ENCODE results near the gene ANO1.

Gene ANO1

GRCh38 chr11:70074746-70075145 is 3.4 kb upstream of the ANO1 start:
- DNase-seq, result no peak

GRCh38 chr11:70075836-70076235 is 2.3 kb upstream of the ANO1 start:
- DNase-seq, result peak; percentile 26

- peak; percentile 34 for DNase-seq
These were observed 1.6 kb upstream of the ANO1 start for GRCh38 chr11:70076461-70076931.

- DNase-seq, result peak; percentile 48
These were observed 564 bp upstream of the ANO1 start for GRCh38 chr11:70077411-70078094.

GRCh38 chr11:70078781-70079616 is 882 bp downstream of the ANO1 start:
- DNase-seq, result no peak

GRCh38 chr11:70079691-70080090 is 1.6 kb downstream of the ANO1 start:
- DNase-seq, result no peak

- DNase-seq, result no peak
These were observed 2.6 kb downstream of the ANO1 start for GRCh38 chr11:70080763-70081162.

- no peak for DNase-seq
These were observed 4.7 kb downstream of the ANO1 start for GRCh38 chr11:70082829-70083228.

- no peak for DNase-seq
These were observed 6.2 kb downstream of the ANO1 start for GRCh38 chr11:70084046-70084984.

- DNase-seq, result no peak
These were observed 8.0 kb downstream of the ANO1 start for GRCh38 chr11:70085815-70086769.

GRCh38 chr11:70087446-70088167 is 9.5 kb downstream of the ANO1 start:
- DNase-seq, result no peak

GRCh38 chr11:70088735-70089250 is 10.7 kb downstream of the ANO1 start:
- DNase-seq, result no peak

- no peak for DNase-seq
These were observed 11.5 kb downstream of the ANO1 start for GRCh38 chr11:70089631-70090030.

GRCh38 chr11:70090961-70091381 is 12.9 kb downstream of the ANO1 start:
- no peak for DNase-seq

GRCh38 chr11:70091638-70092037 is 13.5 kb downstream of the ANO1 start:
- DNase-seq, result no peak

GRCh38 chr11:70092959-70093715 is 15.0 kb downstream of the ANO1 start:
- no peak for DNase-seq

GRCh38 chr11:70095541-70096252 is 17.6 kb downstream of the ANO1 start:
- DNase-seq, result no peak

- no peak for DNase-seq
These were observed 19.9 kb downstream of the ANO1 start for GRCh38 chr11:70097783-70098563.

GRCh38 chr11:70098936-70099335 is 20.8 kb downstream of the ANO1 start:
- no peak for DNase-seq

Data from right forelimb (tissue), 1 donor.